Neural cell (in vitro differentiated cells): Measurements from ENCODE around the gene PCSK7. TPM values are rescaled to one million over a fixed set of nuclear protein-coding genes. Genes with fewer than 3 reads are reported as not detected.

Experiments
- H2AFZ ChIP-seq: fragments of 200-600, 300-800 bp; sonication (generic), shearing (Covaris generic); 2 replicates; pipeline ENCODE4 v1.6.0; 2014; ENCODE audit warnings: low read depth, mild to moderate bottlenecking, antibody characterized with exemption, low read length, moderate library complexity
- H3F3A ChIP-seq: fragments of 200-600 bp; shearing (Covaris generic); 2 replicates; pipeline ENCODE4 v1.6.1; 2016; ENCODE audit warnings: mild to moderate bottlenecking, moderate library complexity, mixed read lengths, antibody characterized with exemption, low read length; ENCODE audit not compliant: insufficient read depth, poor library complexity, severe bottlenecking
- H3K27ac ChIP-seq: fragments of 200-600, 300-800 bp; sonication (generic), shearing (Covaris generic); 2 replicates; pipeline ENCODE4 v1.5.1; 2014; ENCODE audit warnings: mild to moderate bottlenecking, low read length, moderate library complexity
- H3K27me3 ChIP-seq: fragments of 300-800, 200-600 bp; sonication (generic), shearing (Covaris generic); 2 replicates; pipeline ENCODE4 v1.6.0; 2014; ENCODE audit warnings: mild to moderate bottlenecking, low read depth, low read length, moderate library complexity; ENCODE audit not compliant: insufficient read depth
- H3K36me3 ChIP-seq: fragments of 300-800, 200-600 bp; sonication (generic), shearing (Covaris generic); 2 replicates; pipeline ENCODE4 v1.5.1; 2014; ENCODE audit warnings: mild to moderate bottlenecking, antibody characterized with exemption, low read length, moderate library complexity; ENCODE audit not compliant: insufficient read depth
- H3K4me2 ChIP-seq: fragments of 300-800, 200-600 bp; sonication (generic), shearing (Covaris generic); 2 replicates; pipeline ENCODE4 v1.6.0; 2014; ENCODE audit warnings: mild to moderate bottlenecking, low read length
- H3K4me3 ChIP-seq: fragments of 300-800, 200-600 bp; sonication (generic), shearing (Covaris generic); 2 replicates; pipeline ENCODE4 v1.5.1; 2014; ENCODE audit warnings: mild to moderate bottlenecking, low read length, moderate library complexity
- H3K79me2 ChIP-seq: fragments of 200-600 bp; shearing (Covaris generic); replicated peaks from 2 replicates; pipeline ENCODE4 v1.6.0; 2014; ENCODE audit warnings: mild to moderate bottlenecking, low read length, moderate library complexity; ENCODE audit not compliant: insufficient read depth
- H3K9ac ChIP-seq: fragments of 300-800, 200-600 bp; sonication (generic), shearing (Covaris generic); 2 replicates; pipeline ENCODE4 v1.6.1; 2016; ENCODE audit warnings: mild to moderate bottlenecking, low read length, mixed read lengths
- H3K9me2 ChIP-seq: fragments of 200-600 bp; shearing (Covaris generic); 2 replicates; pipeline ENCODE4 v1.6.1; 2016; ENCODE audit warnings: mild to moderate bottlenecking, low read length, mixed read lengths; ENCODE audit not compliant: insufficient read depth
- H3K9me3 ChIP-seq: fragments of 200-600, 300-800 bp; sonication (generic), shearing (Covaris generic); 2 replicates; pipeline ENCODE4 v1.6.1; 2016; ENCODE audit warnings: mild to moderate bottlenecking, mixed run types, low read length, moderate library complexity, mixed read lengths
- H4K20me1 ChIP-seq: fragments of 200-600 bp; shearing (Covaris generic); 2 replicates; pipeline ENCODE4 v1.6.1; 2016; ENCODE audit warnings: mild to moderate bottlenecking, mixed run types; ENCODE audit not compliant: insufficient read depth
- EP300 ChIP-seq: fragments of 450-650 bp; conservative IDR thresholded peaks from 2 replicates; pipeline ENCODE4 v1.6.1; 2014; ENCODE audit warnings: antibody characterized with exemption, mild to moderate bottlenecking, moderate library complexity; ENCODE audit not compliant: poor library complexity, severe bottlenecking
- EZH2 ChIP-seq: fragments of 200-600, 300-800 bp; shearing (Covaris generic), sonication (generic); IDR thresholded peaks from 2 replicates; pipeline ENCODE4 v1.6.1; 2014; ENCODE audit warnings: antibody characterized with exemption, low read length, borderline replicate concordance, mild to moderate bottlenecking; ENCODE audit not compliant: insufficient read depth, poor library complexity, severe bottlenecking
- MXI1 ChIP-seq: fragments of 450-650 bp; conservative IDR thresholded peaks from 2 replicates; pipeline ENCODE4 v1.6.1; 2014; ENCODE audit warnings: antibody characterized with exemption, mild to moderate bottlenecking; ENCODE audit not compliant: poor library complexity, severe bottlenecking
- POLR2AphosphoS5 ChIP-seq: IDR thresholded peaks from 2 replicates; pipeline ENCODE4 v1.6.1; 2012
- RAD21 ChIP-seq: fragments of 450-650 bp; conservative IDR thresholded peaks from 2 replicates; pipeline ENCODE4 v1.6.1; 2014; ENCODE audit warnings: antibody characterized with exemption, mild to moderate bottlenecking, moderate library complexity
- REST ChIP-seq: IDR thresholded peaks from 2 replicates; pipeline ENCODE4 v1.6.1; 2012; ENCODE audit warnings: borderline replicate concordance
- SMC3 ChIP-seq: fragments of 450-650 bp; conservative IDR thresholded peaks from 2 replicates; pipeline ENCODE4 v1.6.1; 2014; ENCODE audit warnings: antibody characterized with exemption, mild to moderate bottlenecking, moderate library complexity; ENCODE audit not compliant: poor library complexity
- TAF1 ChIP-seq: IDR thresholded peaks from 2 replicates; pipeline ENCODE4 v1.6.1; 2012; ENCODE audit warnings: low read depth
- polyA plus RNA-seq: library from polyadenylated mRNA; depleted of rRNA; stranded (reverse); fragments of >200 nt; gene quantifications from 2 replicates; pipeline ENCODE4 v1.2.3, GENCODE V29; 2014
- TF ChIP-seq, protein P1 (sequence below): fragments of 450-650 bp; IDR thresholded peaks from 2 replicates; pipeline ENCODE4 v1.5.1; 2014; ENCODE audit warnings: antibody characterized with exemption, mild to moderate bottlenecking, moderate library complexity; ENCODE audit not compliant: poor library complexity, severe bottlenecking

PCSK7 gene
- polyA plus RNA-seq, 1 donor from 2014 or later, result 44.4 TPM

DNA sequence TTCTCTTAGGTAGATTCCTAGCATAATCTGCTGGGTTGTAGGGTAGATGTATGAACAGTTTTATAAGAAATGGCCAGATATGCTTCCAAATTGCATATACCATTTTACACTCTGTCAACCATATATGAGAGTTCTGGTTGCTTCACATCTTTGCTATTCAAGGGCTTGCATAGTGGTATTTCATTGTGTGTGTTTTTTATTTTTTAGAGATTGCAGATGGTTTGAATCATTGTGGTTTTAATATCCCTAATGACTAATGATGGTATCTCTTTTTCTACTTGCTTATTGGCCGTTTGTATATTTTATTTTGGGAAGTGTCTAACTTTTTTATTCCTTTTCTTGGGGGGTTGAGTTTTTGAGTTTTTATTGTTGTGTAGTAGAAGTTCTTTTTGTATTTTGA is 27.5 kb upstream of the PCSK7 start:
- no peak overlapping the region for H2AFZ ChIP-seq
- no peaks in the 10 kb centered on the region for H3K79me2 ChIP-seq
- no peaks in the 10 kb centered on the region for H3K27me3 ChIP-seq
- no peak overlapping the region for H3K4me3 ChIP-seq
- no peak overlapping the region for H3K9ac ChIP-seq
- peaks cover 6% of the 10 kb centered on the region for H3K36me3 ChIP-seq
- TF ChIP-seq POLR2AphosphoS5 (no peak), RAD21 (no peak), MXI1 (no peak), EZH2 (no peak), EP300 (no peak), SMC3 (no peak), TAF1 (no peak), REST (no peak)
- TF ChIP-seq, protein P1, sequence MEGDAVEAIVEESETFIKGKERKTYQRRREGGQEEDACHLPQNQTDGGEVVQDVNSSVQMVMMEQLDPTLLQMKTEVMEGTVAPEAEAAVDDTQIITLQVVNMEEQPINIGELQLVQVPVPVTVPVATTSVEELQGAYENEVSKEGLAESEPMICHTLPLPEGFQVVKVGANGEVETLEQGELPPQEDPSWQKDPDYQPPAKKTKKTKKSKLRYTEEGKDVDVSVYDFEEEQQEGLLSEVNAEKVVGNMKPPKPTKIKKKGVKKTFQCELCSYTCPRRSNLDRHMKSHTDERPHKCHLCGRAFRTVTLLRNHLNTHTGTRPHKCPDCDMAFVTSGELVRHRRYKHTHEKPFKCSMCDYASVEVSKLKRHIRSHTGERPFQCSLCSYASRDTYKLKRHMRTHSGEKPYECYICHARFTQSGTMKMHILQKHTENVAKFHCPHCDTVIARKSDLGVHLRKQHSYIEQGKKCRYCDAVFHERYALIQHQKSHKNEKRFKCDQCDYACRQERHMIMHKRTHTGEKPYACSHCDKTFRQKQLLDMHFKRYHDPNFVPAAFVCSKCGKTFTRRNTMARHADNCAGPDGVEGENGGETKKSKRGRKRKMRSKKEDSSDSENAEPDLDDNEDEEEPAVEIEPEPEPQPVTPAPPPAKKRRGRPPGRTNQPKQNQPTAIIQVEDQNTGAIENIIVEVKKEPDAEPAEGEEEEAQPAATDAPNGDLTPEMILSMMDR, result no peak
- H4K20me1 ChIP-seq, result no peaks in the 10 kb centered on the region
- H3K9me3 ChIP-seq, result no peaks in the 10 kb centered on the region
- no peak overlapping the region for H3K27ac ChIP-seq
- no peaks in the 10 kb centered on the region for H3F3A ChIP-seq
- H3K9me2 ChIP-seq, result no peaks in the 10 kb centered on the region
- no peak overlapping the region for H3K4me2 ChIP-seq

DNA sequence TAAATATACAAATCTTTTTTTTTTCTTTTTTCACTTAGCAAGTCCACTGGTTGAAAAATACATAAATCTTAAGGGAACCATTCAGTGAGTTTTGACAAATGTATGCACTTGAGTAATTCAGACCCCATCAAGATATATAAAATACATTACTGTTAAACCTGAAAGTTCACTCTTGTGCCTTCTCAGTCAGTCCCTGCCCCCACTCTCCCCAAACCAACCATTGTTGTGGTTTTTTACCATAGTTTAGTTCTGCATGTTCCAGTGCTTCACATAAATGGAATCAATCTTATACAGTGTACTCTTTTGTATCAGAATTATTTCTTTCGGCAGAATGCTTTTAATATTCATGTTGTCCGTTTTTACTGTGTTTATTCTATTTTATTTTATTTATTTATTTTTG is 26.7 kb upstream of the PCSK7 start:
- no peaks in the 10 kb centered on the region for H3K9me2 ChIP-seq
- no peaks in the 10 kb centered on the region for H3F3A ChIP-seq
- H3K27me3 ChIP-seq, result no peaks in the 10 kb centered on the region
- peaks cover 6% of the 10 kb centered on the region for H3K36me3 ChIP-seq
- H3K9ac ChIP-seq, result no peak overlapping the region
- H3K27ac ChIP-seq, result no peak overlapping the region
- no peaks in the 10 kb centered on the region for H3K9me3 ChIP-seq
- H4K20me1 ChIP-seq, result no peaks in the 10 kb centered on the region
- no peak overlapping the region for H3K4me3 ChIP-seq
- no peaks in the 10 kb centered on the region for H3K79me2 ChIP-seq
- TF ChIP-seq RAD21, result no peak
- no peak for TF ChIP-seq TAF1
- TF ChIP-seq SMC3, result no peak
- no peak for TF ChIP-seq MXI1
- TF ChIP-seq EZH2, result no peak
- no peak overlapping the region for H3K4me2 ChIP-seq
- H2AFZ ChIP-seq, result no peak overlapping the region
